CD4-positive, alpha-beta T cell treated with Interleukin-15 for 1 hour (primary cell): ENCODE results near the gene PSD4.
A peak's percentile ranks its signal among the peaks of the same experiment; 100 is the strongest.

Experiments
- DNase-seq: peaks from one replicate; pipeline ENCODE4 v3.0.0-alpha.2; 2020

Gene PSD4

GRCh38 chr2:113209011-113209645, 35.4 kb downstream of the PSD4 start:
- DNase-seq: no peak

- DNase-seq: no peak
Measured at GRCh38 chr2:113209646-113210171, 35.9 kb downstream of the PSD4 start.

DNA sequence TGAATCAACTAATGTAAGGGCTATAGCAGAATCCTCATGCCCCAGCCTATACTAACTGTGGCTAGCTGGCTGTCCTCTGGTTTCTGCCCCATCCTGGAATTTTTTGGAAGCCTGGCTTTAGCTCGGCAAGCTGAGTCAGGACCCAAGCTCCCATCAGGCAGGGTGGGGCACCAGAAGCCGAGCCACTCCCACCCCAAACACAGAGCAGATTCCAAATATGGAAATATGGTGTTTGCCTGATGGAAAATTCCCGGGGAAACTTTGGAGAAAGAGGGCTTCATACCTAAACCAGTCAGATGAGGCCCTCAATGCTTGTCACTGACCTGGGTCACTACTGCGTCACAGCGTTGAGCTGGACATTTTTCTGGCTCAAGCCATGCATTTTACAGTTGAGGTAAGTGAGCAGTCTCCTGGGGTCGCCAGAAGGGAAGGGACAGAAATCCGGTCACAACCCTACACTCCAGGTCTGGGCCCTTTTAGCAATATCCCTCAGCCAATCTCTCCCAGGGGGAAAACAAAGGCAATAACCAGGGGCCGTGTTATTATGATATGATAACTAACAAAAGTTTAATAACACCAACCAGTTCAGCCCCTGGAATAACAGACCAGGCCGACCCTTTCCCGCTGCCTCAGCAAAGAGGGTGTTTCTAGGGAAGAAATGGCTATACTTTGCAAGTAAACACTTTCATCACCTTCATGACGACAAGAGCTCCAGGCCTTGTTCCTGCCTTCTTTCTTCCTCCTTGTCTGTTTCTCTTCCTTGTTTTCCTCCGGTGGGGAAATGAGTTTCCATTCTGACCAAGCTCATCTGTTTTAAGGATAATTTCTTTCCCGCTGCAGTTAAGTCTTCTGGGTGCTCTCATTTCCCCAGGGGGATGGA, 37.7 kb downstream of the PSD4 start:
- DNase-seq: no peak

- no peak for DNase-seq
Measured at GRCh38 chr2:113212245-113213060, 38.7 kb downstream of the PSD4 start.

DNA sequence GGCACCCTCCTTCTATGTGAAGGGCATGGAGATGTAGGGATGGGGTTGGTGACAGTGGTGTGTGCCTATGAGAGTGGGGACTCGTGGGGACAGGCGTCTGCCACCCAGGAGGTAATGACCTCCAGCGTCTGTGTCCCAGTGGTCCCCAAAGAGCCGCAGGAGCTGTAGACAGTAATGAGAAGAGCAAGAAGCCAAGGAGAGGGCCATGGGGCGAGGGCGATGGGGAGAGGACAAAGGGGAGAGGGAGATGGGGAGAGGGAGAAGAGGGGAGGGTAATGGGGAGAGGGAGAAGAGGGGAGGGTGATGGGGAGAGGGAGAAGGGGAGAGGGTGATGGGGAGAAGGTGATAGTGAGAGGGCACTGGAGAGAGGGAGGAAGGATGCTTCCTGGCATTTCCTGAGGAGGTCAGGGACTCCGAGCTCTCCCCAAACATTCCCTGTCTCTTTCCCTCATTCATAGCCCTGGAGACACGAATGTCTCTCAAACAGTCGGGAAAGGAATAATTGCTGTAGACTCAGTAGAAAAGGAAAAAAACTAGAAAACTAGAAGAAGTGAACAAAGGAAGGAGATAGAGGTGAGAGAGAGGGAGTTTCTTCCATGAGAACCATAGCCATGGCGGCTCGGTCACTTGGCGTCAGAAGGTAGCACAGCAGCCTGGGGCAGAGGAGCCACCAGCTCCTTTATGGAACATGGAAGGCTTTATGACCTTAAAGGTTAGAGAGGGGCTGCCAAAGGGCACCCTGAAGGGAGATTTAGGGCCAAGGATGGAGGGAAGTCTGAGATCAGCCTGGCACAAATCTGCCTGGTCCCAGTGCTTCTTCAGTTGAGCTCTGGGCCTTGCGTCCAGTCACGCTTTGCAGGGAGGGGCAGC, 39.5 kb downstream of the PSD4 start:
- DNase-seq: no peak

DNA sequence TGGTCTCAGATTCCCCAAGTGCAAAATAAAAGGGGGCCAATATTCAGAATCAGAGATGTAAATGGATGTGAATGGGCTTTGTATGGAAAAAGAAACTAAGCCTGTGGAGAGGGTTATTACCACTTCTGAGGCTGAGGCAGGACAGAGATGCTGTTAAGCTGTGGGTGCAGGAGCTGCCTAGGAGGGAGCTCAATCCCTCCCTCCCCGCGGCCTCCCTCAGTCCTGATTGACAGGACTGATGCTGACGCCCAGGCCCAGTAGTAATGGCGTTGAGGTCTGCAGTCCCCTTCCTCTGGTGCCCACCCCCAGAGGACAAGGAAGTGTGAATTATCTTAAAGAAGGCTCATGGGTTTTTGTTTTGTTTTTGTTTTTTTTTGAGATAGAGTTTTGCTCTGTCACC, 40.4 kb downstream of the PSD4 start:
- no peak for DNase-seq

DNA sequence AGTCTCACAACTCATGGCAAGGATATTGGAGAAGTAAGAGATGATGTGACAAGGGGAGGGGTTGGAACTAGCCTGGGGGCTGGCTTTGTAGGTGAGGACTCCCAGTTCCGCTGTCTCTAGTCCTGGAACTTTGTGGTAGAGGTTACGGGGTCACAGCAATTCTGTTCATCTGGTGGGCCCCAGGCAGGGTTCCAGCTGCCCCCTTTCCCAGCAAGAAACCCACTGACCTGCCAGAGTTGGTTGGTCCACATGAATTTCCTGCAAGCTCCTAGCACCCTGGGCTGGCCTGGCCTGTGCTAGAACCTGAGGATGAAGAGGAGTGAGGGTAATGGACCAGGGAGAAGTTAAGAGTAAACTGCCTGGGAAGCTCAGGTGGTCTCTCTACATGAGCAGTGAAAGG, 41.3 kb downstream of the PSD4 start:
- no peak for DNase-seq

DNA sequence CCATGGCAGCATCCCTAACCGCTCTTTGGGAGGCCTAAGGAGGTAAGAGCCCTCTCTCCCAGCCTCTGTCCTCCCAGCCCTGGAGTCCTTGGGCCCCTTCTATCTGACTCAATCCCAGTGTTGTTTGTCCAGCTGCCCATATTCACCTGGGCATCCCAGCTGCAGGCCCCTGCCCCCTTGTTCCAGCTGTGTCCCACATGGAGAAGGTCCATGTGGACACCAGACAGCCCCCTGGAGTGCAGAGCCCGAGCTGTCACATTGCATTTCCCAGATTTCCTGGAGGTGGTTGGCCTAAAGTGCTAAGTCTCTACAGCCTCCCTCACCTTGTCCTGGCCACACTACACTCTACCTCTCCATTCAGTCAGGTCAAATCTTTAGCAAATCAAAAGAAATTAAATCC, 42.5 kb downstream of the PSD4 start:
- no peak for DNase-seq

DNA sequence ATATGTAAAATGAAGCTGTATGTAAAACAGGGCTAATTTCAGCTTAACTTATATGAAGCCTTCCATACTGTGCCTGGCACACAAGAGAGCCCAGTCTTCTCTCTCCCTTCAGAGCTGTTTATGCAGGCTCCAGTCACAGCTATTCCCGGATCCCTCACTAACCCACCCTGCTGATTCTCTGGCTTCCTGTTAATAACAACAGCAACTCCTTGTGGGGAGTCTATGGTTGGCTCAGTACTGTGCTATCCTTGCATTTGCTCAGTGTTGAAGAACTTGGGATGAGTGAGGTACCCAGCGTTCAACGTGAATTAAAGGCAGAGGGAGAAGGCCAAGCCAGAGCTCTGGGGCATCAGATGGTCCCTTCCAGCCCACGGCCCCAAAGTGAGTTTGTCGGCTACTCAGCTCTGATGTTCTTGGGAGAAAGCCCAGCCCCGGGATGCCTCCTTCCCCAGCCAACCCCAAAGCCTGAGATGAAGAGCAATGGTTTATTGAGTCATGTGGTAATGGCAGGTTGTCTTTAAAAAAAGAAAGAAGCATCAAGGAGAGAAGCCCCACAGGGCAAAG, 43.2 kb downstream of the PSD4 start:
- DNase-seq: no peak

GRCh38 chr2:113217455-113218282, 43.9 kb downstream of the PSD4 start:
- no peak for DNase-seq

DNA sequence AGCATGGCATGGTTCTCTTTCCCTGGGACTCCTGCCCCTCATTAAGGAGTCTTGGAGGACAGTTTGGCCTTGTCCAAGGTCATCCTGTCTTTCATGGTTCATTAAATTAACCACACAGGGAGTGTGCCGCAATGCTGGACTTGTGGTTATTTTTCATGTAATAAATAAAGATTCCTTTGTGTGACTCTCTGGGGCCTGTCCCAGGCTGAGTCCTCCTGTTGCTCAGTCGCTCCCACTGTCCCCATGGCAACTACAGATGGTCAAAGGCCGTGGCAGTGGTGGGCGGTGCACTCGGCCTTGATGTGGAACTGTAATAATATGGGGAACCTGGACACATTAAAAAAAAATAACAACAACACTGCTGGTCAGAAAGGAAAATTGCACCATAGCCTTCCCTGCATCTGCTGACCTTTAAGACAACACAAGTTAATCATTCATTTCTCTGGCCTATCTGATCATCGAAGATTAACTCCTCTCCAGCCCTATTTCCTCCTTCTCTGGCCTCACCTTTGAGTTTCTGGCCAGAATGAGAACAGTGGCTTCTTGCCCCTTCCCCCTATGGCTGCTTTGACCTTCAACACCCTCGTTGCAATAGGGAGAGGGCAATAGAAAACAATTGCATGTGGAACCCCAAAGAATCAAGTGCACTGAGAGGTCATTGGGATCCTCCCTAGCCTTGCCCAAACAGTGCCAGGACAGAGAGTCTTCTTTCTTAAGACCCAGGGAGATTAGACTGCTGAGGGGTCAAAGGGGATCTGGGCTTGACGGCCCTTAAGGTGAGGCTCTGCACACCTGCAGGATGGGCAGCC, 44.7 kb downstream of the PSD4 start:
- DNase-seq: peak; percentile 76

DNA sequence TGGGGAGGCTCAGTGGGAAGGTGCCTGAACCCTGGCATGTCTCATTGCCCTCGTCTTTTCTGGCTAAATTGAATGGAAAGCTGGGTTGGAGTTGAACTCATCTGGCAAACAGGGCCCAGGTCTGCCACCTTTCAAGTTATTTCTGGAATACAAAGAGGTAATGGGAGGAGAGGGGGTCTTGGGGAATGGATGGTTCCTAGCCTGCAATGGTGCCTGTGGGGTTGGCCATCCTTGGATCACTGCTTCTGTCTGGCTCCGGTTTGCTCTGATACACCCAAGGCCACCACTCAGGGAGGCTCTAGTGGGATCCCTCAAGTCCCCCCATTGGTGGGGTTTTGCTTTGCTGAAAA, 45.3 kb downstream of the PSD4 start:
- DNase-seq: no peak

DNA sequence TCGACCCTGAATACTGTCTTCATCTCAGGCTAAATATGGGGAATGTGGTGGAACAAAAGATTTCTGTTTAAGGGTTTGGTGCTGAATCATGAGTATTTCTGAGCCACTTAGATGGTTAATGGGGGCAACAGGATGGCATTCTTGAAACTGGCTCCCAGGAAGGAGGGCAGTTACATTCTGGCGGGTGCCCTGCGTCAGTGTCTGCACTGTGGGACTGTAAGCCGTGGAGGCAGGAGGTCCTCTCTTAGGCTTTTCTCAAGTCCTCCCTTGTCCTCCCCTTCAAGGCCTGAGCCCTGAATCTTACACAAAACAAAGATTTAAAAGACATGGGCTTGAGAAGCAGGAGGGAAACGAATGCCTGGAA, 45.7 kb downstream of the PSD4 start:
- DNase-seq: no peak

GRCh38 chr2:113219889-113220641, 46.3 kb downstream of the PSD4 start:
- DNase-seq: peak; percentile 56

DNA sequence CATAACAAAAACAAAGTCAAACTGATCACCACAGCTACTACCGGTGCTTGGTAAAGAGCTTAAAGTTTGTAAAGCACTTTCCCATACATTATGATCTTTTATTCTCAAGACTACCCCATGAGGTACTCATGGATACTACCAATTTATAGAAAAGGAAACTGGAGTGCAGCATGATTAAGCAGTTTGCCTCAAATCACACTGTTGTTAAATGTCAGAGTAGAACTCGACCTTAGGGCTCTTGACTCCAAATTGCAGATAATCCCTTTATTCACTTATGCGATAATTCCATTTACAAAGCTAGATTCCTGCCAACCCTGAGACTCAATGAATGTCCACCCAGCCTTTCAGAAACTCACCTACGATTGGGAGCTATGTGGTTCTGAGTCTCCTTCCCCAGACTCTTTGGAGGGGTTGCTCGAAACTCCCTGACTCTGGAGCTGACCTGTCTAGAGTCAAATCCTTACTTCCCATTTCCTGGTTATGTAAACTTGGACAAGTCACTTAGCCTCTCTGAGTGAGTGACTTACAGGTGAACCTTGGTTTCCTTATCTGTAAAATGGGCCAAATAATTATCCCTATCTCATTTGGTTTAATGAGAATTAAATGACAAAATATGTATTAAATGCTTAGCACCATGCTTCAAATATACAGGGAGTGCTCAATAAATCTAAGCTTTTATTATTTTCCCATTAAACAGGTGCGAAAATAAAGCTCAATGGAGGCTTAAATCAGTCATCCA, 47.4 kb downstream of the PSD4 start:
- no peak for DNase-seq

GRCh38 chr2:113221846-113222245, 48.1 kb downstream of the PSD4 start:
- no peak for DNase-seq

DNA sequence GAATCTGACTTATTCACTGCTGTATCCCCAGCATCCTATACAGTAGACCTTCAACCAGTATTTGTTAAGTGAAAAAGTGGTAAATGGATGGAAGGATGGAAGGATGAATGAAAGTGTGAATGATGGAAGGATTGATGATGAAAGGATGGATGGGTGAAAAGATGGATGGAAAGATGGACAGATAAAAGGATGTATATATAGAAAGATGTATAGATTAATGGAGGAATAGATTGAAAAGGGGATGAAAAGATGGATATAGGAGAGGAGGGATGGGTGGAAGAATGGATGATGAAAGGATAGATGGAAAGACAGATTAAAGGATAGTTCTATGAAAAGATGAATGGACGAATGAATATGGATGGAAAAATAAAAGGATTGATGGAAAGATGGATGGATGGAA, 50.0 kb downstream of the PSD4 start:
- DNase-seq: no peak

GRCh38 chr2:113224647-113225236, 51.0 kb downstream of the PSD4 start:
- no peak for DNase-seq
